ENCODE measurements around the gene SRPK3.

SRPK3 gene

GRCh38 chrX:153783378-153784013 lies 2.7 kb downstream of the SRPK3 start:
- no peaks in the 10 kb centered on the region for H4K20me1 ChIP-seq (ENCODE audit: insufficient read depth, low read length)
- H3K4me3 ChIP-seq (ENCODE audit: low read depth, low read length, poor library complexity, severe bottlenecking) = no peak overlapping the region
- H3K27me3 ChIP-seq (ENCODE audit: insufficient read depth, low read length) = no peaks in the 10 kb centered on the region
- H3K9me3 ChIP-seq (ENCODE audit: low read length) = no peaks in the 10 kb centered on the region
- H3K9ac ChIP-seq (ENCODE audit: low read length) = no peak overlapping the region
- no peaks in the 10 kb centered on the region for H3F3A ChIP-seq (ENCODE audit: insufficient read depth, low read length)
- no peak overlapping the region for H3K27ac ChIP-seq (ENCODE audit: low read depth, low read length, poor library complexity, severe bottlenecking)
- H3K36me3 ChIP-seq (ENCODE audit: insufficient read depth, low read length) = peaks cover 16% of the 10 kb centered on the region
- TF ChIP-seq EZH2 (IDR thresholded peaks at IDR 0.05; ENCODE audit: borderline replicate concordance, low read length) = no peak
- TF ChIP-seq CTCF (IDR thresholded peaks at IDR 0.05; ENCODE audit: low read length) = no peak
- no peaks in the 10 kb centered on the region for H3K9me2 ChIP-seq (ENCODE audit: low read depth, low read length)
- H2AFZ ChIP-seq (ENCODE audit: low read length) = no peak overlapping the region
- H3K79me2 ChIP-seq (ENCODE audit: insufficient read depth, low read length) = no peaks in the 10 kb centered on the region
- no peak overlapping the region for H3K4me2 ChIP-seq (ENCODE audit: low read length)
- H3K4me1 ChIP-seq (ENCODE audit: insufficient read depth, low read length, severe bottlenecking) = peaks cover 3% of the 10 kb centered on the region

DNA sequence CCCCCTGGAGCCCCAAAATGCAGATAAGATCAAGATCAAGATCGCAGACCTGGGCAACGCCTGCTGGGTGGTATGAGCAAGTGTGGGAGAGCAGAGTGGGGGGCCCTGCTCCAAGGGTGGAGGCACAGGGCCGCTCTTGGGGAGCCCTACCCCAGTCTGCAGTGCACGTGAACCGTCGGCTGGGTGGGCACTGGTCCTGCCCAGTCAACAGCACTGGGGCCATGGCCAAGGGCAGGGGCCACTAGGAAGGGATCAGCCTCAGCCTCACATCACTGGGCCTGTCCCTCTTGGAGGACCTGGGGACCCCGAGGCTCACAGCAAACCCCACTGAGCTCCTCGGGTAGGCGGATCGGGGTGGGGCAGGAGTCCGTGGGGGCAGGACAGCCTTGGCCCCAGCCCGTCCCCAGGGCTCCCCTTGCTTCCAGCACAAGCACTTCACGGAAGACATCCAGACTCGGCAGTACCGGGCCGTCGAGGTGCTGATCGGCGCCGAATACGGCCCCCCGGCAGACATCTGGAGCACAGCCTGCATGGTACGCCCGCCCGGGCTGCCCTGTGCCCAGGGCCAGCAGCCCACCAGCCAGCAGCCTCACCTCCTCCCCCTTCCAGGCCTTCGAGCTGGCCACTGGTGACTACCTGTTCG lies 3.6 kb downstream of the SRPK3 start:
- no peaks in the 10 kb centered on the region for H3K9me2 ChIP-seq (ENCODE audit: low read depth, low read length)
- no peak overlapping the region for H2AFZ ChIP-seq (ENCODE audit: low read length)
- H3K9me3 ChIP-seq (ENCODE audit: low read length) = no peaks in the 10 kb centered on the region
- H3K79me2 ChIP-seq (ENCODE audit: insufficient read depth, low read length) = no peaks in the 10 kb centered on the region
- H3K27me3 ChIP-seq (ENCODE audit: insufficient read depth, low read length) = no peaks in the 10 kb centered on the region
- H3K9ac ChIP-seq (ENCODE audit: low read length) = no peak overlapping the region
- H3K4me1 ChIP-seq (ENCODE audit: insufficient read depth, low read length, severe bottlenecking) = peaks cover 3% of the 10 kb centered on the region
- H4K20me1 ChIP-seq (ENCODE audit: insufficient read depth, low read length) = no peaks in the 10 kb centered on the region
- no peak overlapping the region for H3K4me3 ChIP-seq (ENCODE audit: low read depth, low read length, poor library complexity, severe bottlenecking)
- H3F3A ChIP-seq (ENCODE audit: insufficient read depth, low read length) = no peaks in the 10 kb centered on the region
- no peak for TF ChIP-seq EZH2 (IDR thresholded peaks at IDR 0.05; ENCODE audit: borderline replicate concordance, low read length)
- TF ChIP-seq CTCF (IDR thresholded peaks at IDR 0.05; ENCODE audit: low read length) = no peak
- no peak overlapping the region for H3K4me2 ChIP-seq (ENCODE audit: low read length)
- H3K36me3 ChIP-seq (ENCODE audit: insufficient read depth, low read length) = peaks cover 19% of the 10 kb centered on the region
- H3K27ac ChIP-seq (ENCODE audit: low read depth, low read length, poor library complexity, severe bottlenecking) = no peak overlapping the region

DNA sequence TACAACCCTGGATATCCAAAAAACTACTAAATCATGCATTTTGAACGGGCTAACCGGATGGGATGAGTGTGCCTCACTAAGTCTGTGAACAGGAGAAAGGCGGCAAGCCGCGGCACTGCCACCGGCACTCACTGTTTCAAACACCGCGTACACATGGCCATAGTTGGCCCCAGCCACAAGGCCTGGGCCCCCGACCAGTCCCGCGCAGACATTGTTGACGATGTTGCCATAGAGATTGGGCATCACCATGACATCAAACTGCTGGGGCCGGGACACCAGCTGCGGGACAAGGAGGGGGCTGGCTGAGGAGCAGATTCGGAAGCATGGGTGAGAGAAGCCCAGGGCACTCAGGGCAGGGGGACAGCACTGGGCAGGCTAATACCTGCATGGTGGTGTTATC lies 5.8 kb downstream of the SRPK3 start:
- no peak overlapping the region for H3K9ac ChIP-seq (ENCODE audit: low read length)
- no peak overlapping the region for H3K4me2 ChIP-seq (ENCODE audit: low read length)
- H3K79me2 ChIP-seq (ENCODE audit: insufficient read depth, low read length) = no peaks in the 10 kb centered on the region
- no peaks in the 10 kb centered on the region for H3K4me1 ChIP-seq (ENCODE audit: insufficient read depth, low read length, severe bottlenecking)
- H3K4me3 ChIP-seq (ENCODE audit: low read depth, low read length, poor library complexity, severe bottlenecking) = no peak overlapping the region
- no peak overlapping the region for H2AFZ ChIP-seq (ENCODE audit: low read length)
- no peaks in the 10 kb centered on the region for H4K20me1 ChIP-seq (ENCODE audit: insufficient read depth, low read length)
- no peaks in the 10 kb centered on the region for H3K9me3 ChIP-seq (ENCODE audit: low read length)
- no peak for TF ChIP-seq CTCF (IDR thresholded peaks at IDR 0.05; ENCODE audit: low read length)
- TF ChIP-seq EZH2 (IDR thresholded peaks at IDR 0.05; ENCODE audit: borderline replicate concordance, low read length) = no peak
- no peaks in the 10 kb centered on the region for H3F3A ChIP-seq (ENCODE audit: insufficient read depth, low read length)
- peaks cover 29% of the 10 kb centered on the region for H3K36me3 ChIP-seq (ENCODE audit: insufficient read depth, low read length)
- no peaks in the 10 kb centered on the region for H3K9me2 ChIP-seq (ENCODE audit: low read depth, low read length)
- H3K27me3 ChIP-seq (ENCODE audit: insufficient read depth, low read length) = no peaks in the 10 kb centered on the region
- H3K27ac ChIP-seq (ENCODE audit: low read depth, low read length, poor library complexity, severe bottlenecking) = no peak overlapping the region
